ENCODE data around the gene SCN8A.

- no peak for TF ChIP-seq POLR2A (IDR thresholded peaks at IDR 0.05)
- TF ChIP-seq CTCF (IDR thresholded peaks at IDR 0.05), result no peak
These were observed 85.8 kb downstream of the SCN8A start for GRCh38 chr12:51676875-51677274.
